HFF-Myc (cell line): ENCODE data around the gene NEDD4L.

Experiments
- DNase-seq: peaks from one replicate; pipeline ENCODE4 v3.0.0-alpha.2; 2011; ENCODE audit warnings: low read depth; ENCODE audit errors: extremely low read depth
- H3K4me3 ChIP-seq: replicated peaks from 2 replicates; pipeline ENCODE4 v1.5.1; 2011; ENCODE audit warnings: low read depth, mild to moderate bottlenecking, control low read depth, low read length
- TF ChIP-seq, protein P1 (sequence below): IDR thresholded peaks from 2 replicates; pipeline ENCODE4 v1.5.1; 2012; ENCODE audit warnings: mild to moderate bottlenecking, low read depth, low read length, control low read depth; ENCODE audit errors: missing control alignments

NEDD4L gene

DNA sequence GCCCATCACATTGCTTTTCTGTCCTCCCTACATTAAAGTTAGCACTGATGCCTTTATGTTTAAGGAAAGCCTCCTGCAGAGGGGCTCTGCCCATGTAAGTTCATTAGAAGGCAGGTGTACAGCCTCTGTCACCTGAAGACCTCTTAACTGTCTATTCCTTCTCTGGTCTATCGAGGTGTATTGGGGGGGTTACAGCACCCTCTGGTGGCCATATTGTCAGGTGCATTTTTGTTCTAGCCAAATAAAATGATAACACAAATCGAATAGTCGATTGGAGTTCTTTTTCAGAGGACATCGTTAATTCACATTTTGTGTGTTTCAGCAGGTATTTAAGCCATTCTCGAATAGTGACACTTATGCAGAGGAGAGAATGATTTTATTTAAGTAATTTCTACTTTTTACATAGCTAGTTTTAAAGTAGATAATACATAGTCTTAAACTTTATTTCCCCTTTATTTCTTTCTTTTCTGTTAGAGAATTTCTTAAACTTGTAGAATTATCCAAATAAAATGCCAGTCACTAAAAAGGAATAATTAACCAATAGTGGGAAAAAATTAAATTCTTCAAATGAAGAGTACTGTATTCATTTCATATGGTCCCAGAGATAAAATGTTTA is 136.8 kb downstream of the NEDD4L start:
- DNase-seq = no peak
- TF ChIP-seq, protein P1, sequence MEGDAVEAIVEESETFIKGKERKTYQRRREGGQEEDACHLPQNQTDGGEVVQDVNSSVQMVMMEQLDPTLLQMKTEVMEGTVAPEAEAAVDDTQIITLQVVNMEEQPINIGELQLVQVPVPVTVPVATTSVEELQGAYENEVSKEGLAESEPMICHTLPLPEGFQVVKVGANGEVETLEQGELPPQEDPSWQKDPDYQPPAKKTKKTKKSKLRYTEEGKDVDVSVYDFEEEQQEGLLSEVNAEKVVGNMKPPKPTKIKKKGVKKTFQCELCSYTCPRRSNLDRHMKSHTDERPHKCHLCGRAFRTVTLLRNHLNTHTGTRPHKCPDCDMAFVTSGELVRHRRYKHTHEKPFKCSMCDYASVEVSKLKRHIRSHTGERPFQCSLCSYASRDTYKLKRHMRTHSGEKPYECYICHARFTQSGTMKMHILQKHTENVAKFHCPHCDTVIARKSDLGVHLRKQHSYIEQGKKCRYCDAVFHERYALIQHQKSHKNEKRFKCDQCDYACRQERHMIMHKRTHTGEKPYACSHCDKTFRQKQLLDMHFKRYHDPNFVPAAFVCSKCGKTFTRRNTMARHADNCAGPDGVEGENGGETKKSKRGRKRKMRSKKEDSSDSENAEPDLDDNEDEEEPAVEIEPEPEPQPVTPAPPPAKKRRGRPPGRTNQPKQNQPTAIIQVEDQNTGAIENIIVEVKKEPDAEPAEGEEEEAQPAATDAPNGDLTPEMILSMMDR = peak; percentile 86
- H3K4me3 ChIP-seq = no peak overlapping the region

DNA sequence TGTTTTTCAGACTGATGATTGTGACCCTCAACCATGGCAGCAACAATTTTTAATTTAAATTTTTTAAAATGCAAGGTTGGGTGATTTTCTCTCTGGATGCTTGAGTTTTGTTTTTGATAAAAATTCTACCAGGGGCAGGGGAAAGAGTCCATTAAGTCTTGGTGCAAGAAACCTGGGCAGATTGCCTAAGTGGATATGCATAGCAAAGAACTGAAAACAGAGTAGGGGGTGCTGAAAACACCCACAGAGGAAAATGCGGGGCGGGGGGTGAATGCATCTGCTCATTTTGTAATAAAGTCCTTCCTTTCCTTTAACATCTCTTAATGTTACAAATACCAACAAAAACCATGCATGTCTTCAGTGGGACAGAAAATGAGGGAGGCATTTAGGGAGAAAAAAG is 138.0 kb downstream of the NEDD4L start:
- no peak overlapping the region for H3K4me3 ChIP-seq
- DNase-seq = no peak
- TF ChIP-seq, protein P1 = no peak

DNA sequence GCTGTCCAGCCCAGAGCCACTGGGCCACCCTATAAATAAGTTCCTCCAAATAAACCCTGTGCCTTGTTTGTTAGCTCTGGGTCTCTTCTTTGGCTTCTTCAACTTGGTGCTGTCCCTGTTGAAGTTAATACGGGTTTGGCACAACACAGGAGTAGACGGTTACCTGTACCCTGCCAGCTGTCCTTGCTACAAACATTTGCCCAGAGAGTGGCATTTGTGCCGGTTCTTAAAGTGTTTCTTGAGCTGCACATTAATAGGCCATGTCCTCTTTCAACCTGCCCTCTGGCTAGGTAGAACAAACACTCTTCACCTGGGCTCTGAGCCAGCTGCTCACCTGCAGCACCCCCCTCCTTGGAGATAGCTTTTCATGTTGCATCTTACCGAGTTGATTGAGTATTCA is 139.2 kb downstream of the NEDD4L start:
- no peak overlapping the region for H3K4me3 ChIP-seq
- no peak for DNase-seq
- TF ChIP-seq, protein P1 = no peak

DNA sequence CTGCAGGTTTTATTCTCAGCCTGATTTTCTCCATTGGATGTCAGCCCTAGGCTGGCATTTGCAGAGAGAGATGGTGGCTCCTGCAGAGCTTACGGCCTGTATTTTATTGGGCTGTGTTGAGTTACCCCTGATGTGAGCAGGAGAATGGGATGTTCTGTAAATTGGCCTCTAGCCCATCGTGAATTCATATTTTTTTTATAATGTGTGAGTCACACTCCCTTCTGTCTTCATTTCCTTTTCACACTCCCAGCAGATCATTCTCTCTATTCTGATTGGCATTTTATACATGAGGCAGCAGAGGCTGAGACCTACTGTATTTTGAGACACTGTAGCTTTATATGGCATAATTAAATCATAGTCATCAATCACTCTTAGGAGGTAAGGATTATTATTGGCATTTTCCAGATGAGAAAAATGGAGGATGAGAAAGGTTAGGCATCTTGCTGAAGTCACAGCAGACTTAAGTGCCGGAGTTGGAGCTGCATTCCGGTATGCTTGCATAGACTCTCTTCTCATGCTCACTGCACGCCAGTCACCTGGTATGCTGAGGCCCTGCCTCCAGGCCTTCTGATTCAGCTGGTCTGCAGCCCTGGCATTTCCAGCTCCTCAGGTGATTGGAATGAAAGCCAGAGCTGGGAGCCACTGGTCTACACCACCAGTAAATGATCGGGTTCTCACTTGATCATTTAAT is 142.4 kb downstream of the NEDD4L start:
- no peak overlapping the region for H3K4me3 ChIP-seq
- peak; percentile 51 for DNase-seq
- TF ChIP-seq, protein P1 = no peak

DNA sequence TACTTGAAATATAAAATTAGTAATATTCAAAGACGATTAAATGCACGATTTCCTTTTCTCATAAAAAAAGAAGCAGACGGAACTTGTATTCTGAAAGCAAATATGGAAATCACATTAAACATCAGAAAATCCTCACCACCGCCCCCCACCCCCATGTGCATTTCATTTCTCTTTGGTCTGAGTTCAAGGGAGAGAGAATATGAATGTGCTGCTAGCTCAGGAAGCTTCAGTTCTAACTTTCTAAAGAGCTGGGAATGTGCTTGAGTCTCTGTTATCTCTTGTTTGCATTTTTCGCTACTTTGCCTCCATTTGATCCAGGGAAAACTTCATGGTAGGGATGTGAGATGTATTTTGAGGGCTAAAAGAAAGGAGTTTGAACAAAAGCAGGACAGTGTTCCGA is 143.6 kb downstream of the NEDD4L start:
- DNase-seq = no peak
- TF ChIP-seq, protein P1 = no peak
- no peak overlapping the region for H3K4me3 ChIP-seq

DNA sequence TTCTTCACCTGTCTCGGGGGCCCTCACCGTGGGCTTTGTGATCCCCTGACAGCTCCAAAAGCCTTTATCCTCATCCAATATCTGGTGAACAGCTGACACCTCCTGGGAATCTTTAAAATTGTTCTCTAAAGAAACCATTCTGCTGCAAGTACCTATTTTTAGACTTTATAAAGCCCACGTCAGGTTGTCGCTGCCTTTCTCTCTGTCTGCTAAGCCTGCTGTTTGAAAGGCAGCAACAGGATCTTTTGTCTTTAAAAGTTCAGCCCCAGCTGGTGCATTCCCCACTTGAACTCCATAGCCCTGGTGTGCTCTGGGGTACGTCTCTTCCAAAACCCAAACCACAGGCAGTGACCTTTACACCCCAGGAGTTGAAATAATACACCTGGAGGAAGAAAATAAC is 145.0 kb downstream of the NEDD4L start:
- DNase-seq = no peak
- TF ChIP-seq, protein P1 = no peak
- H3K4me3 ChIP-seq = no peak overlapping the region
